IPS DF 6.9 (cell line): ENCODE data around the gene ZBTB42.

Source experiments
- DNase-seq: peaks from one replicate; pipeline ENCODE4 v3.0.0-alpha.2; 2013; ENCODE audit warnings: low read depth, low spot score
- H3K27ac ChIP-seq: one replicate; pipeline ENCODE4 v1.5.1; 2013; ENCODE audit warnings: low read length, control low read depth
- H3K27me3 ChIP-seq: 2 replicates; pipeline ENCODE4 v1.6.1; 2013; ENCODE audit warnings: mild to moderate bottlenecking, low read length; ENCODE audit not compliant: control insufficient read depth, insufficient read depth
- H3K36me3 ChIP-seq: 2 replicates; pipeline ENCODE4 v1.6.1; 2013; ENCODE audit warnings: low read length; ENCODE audit not compliant: control insufficient read depth, insufficient read depth
- H3K4me1 ChIP-seq: 2 replicates; pipeline ENCODE4 v1.6.1; 2013; ENCODE audit warnings: low read length; ENCODE audit not compliant: control insufficient read depth, insufficient read depth
- H3K4me3 ChIP-seq: 2 replicates; pipeline ENCODE4 v1.5.1; 2013; ENCODE audit warnings: mild to moderate bottlenecking, low read length
- H3K9me3 ChIP-seq: 2 replicates; pipeline ENCODE4 v1.6.1; 2013; ENCODE audit warnings: low read length, inconsistent platforms; ENCODE audit not compliant: control insufficient read depth, insufficient read depth
- WGBS: extraction: QIAGEN DNeasy Blood & Tissue Kit; methylation state at CpG from one replicate; pipeline ENCODE4 v1.1.7; 2013; ENCODE audit warnings: mixed read lengths, missing lambda C conversion rate; ENCODE audit not compliant: insufficient read length, insufficient coverage; 5-methylcytosine and 5-hydroxymethylcytosine counted together

ZBTB42 gene

DNA sequence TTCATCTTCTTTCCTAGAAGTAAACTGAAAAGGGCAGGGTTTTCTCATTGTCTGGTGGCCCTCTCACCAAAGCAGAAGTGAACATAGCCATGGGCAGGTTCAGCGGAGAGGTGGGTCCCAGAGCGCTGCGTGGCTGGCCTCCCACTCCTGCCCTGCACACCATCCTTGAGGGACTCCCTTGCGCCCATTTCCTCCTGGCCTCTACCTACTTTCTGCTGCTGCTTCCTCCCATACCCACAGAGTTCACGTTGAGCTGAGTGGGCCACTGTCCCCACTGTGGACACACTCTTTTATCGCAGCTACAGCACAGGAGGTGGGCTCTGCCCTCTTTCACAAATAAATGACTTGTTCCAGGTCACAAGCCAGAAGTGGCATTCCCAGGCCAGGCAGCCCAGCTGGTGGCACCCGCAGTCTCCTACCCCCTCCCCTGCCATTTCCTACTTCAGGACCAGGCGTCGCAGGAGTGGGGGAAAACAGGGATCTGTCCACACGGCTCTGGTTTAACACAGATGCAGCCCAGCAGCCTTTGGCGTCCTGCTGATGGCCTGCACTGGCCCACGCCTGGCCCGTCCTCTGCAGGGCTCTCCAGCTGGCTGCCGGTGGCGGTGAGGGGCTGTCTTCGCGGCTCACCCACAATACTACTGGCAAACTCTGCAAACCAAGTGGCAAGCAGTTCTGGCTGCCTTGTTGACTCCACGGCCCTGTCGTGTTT lies 43.1 kb upstream of the ZBTB42 start:
- no peak for DNase-seq
- Histone ChIP-seq H3K4me1 (peaks cover 5% of the 10 kb centered on the region; the same call in 1 of the 2 replicates), H3K4me3 (peak overlapping the region; percentile 1; the same call in 1 of the 2 replicates), H3K36me3 (peaks cover 38% of the 10 kb centered on the region), H3K27me3 (no peaks in the 10 kb centered on the region), H3K27ac (no peak overlapping the region), H3K9me3 (no peaks in the 10 kb centered on the region)
- WGBS = no CpG with 5 or more reads among the region's 19 CpGs

GRCh38 chr14:104758981-104759969 lies 41.6 kb upstream of the ZBTB42 start:
- H3K4me1 ChIP-seq = peaks cover 2% of the 10 kb centered on the region; the same call in 1 of the 2 replicates
- H3K4me3 ChIP-seq = no peak overlapping the region
- WGBS = no CpG with 5 or more reads among the region's 30 CpGs
- H3K27ac ChIP-seq = no peak overlapping the region
- H3K27me3 ChIP-seq = no peaks in the 10 kb centered on the region
- peaks cover 38% of the 10 kb centered on the region for H3K36me3 ChIP-seq
- DNase-seq = no peak
- no peaks in the 10 kb centered on the region for H3K9me3 ChIP-seq

GRCh38 chr14:104765517-104765916 lies 35.4 kb upstream of the ZBTB42 start:
- WGBS = no CpG with 5 or more reads among the region's 3 CpGs
- no peak for DNase-seq
- H3K9me3 ChIP-seq = no peaks in the 10 kb centered on the region
- H3K36me3 ChIP-seq = no peaks in the 10 kb centered on the region; the same call in 1 of the 2 replicates
- no peak overlapping the region for H3K27ac ChIP-seq
- no peak overlapping the region for H3K4me3 ChIP-seq
- no peaks in the 10 kb centered on the region for H3K27me3 ChIP-seq
- H3K4me1 ChIP-seq = peaks cover 4% of the 10 kb centered on the region

- Histone ChIP-seq H3K4me1 (peaks cover 4% of the 10 kb centered on the region), H3K27ac (no peak overlapping the region), H3K36me3 (peaks cover 3% of the 10 kb centered on the region), H3K4me3 (no peak overlapping the region), H3K9me3 (no peaks in the 10 kb centered on the region), H3K27me3 (no peaks in the 10 kb centered on the region)
- no CpG with 5 or more reads among the region's 4 CpGs for WGBS
- no peak for DNase-seq
Observed at GRCh38 chr14:104766256-104766862, 34.5 kb upstream of the ZBTB42 start.

GRCh38 chr14:104766863-104767633 lies 33.9 kb upstream of the ZBTB42 start:
- H3K36me3 ChIP-seq = peaks cover 10% of the 10 kb centered on the region
- no peak overlapping the region for H3K4me3 ChIP-seq
- peaks cover 4% of the 10 kb centered on the region for H3K4me1 ChIP-seq
- WGBS = no CpG with 5 or more reads among the region's 15 CpGs
- DNase-seq = no peak
- no peaks in the 10 kb centered on the region for H3K9me3 ChIP-seq
- no peak overlapping the region for H3K27ac ChIP-seq
- H3K27me3 ChIP-seq = no peaks in the 10 kb centered on the region

DNA sequence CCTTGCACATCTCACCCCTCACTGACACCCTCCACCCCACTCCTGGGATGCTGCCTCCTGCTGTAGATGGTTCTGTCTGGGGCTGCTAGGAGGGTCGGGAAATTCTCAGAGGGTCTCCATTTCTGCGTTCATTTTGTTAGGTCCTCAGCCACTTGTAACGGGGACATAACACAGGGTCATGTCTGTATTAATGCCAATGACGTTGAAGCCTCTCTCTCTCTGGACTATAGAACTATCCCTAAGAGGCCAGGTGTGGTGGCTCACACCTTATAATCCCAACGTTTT lies 33.3 kb upstream of the ZBTB42 start:
- H3K9me3 ChIP-seq = no peaks in the 10 kb centered on the region
- no CpG with 5 or more reads among the region's 5 CpGs for WGBS
- H3K4me1 ChIP-seq = peaks cover 4% of the 10 kb centered on the region
- H3K27ac ChIP-seq = no peak overlapping the region
- H3K27me3 ChIP-seq = no peaks in the 10 kb centered on the region
- peaks cover 15% of the 10 kb centered on the region for H3K36me3 ChIP-seq
- DNase-seq = no peak
- H3K4me3 ChIP-seq = no peak overlapping the region

DNA sequence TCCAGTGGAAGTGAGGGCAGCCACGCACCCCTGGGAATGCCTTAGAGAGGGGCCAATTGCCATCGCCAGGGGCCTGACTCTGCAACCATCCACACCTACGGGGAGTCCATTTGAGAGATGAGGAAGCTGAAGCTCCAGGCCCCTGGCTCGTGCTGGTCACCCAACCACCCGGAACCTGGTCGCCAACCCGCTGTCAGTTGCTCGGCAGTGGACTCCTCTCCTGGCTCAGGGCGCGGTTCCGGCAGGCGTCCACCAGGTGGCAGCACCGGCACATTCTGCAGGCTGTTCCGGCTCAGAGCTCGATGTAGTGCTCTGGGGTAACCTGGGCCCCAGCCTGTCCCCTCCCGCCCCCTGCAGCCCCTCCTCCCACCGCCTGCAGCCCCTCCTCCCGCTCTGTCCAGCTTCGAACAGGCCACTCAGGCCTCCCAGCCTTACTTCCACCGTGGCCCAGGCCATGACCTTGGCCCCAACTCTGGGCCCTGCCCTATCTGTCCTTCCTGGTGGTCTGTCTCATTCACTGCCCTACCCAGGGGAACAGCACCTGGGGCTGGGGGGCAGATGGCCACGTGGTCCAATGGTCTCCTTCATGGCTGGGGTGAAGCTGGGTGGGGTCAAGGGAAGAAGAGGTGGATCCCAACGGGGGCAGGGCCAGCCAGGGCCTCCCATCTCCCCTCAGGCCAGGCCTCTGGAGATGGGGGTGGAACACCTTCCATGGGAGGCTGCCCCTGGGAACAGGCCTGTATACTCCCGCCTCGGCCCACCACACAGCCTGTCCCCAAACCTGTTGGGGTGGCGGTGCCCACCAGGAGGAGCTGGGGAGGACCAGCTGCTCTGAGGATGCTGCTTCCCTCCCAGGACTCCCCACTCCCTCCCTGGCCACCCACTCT lies 32.2 kb upstream of the ZBTB42 start:
- no CpG with 5 or more reads among the region's 25 CpGs for WGBS
- H3K27ac ChIP-seq = no peak overlapping the region

GRCh38 chr14:104769324-104770071 lies 31.4 kb upstream of the ZBTB42 start:
- WGBS = no CpG with 5 or more reads among the region's 18 CpGs
- DNase-seq = no peak
- no peaks in the 10 kb centered on the region for H3K27me3 ChIP-seq
- no peak overlapping the region for H3K27ac ChIP-seq
- peaks cover 4% of the 10 kb centered on the region for H3K4me1 ChIP-seq
- H3K36me3 ChIP-seq = peaks cover 23% of the 10 kb centered on the region
- no peak overlapping the region for H3K4me3 ChIP-seq
- no peaks in the 10 kb centered on the region for H3K9me3 ChIP-seq

More for the DNA sequence above, 32.2 kb upstream of the ZBTB42 start:
- Histone ChIP-seq H3K4me1 (peaks cover 4% of the 10 kb centered on the region), H3K9me3 (no peaks in the 10 kb centered on the region), H3K4me3 (no peak overlapping the region), H3K36me3 (peaks cover 23% of the 10 kb centered on the region), H3K27me3 (no peaks in the 10 kb centered on the region)
- peak; percentile 82 for DNase-seq

- WGBS = no CpG with 5 or more reads among the region's 24 CpGs
- H3K36me3 ChIP-seq = peaks cover 23% of the 10 kb centered on the region
- no peak for DNase-seq
- no peaks in the 10 kb centered on the region for H3K9me3 ChIP-seq
- H3K27ac ChIP-seq = no peak overlapping the region
- no peak overlapping the region for H3K4me3 ChIP-seq
- no peaks in the 10 kb centered on the region for H3K27me3 ChIP-seq
- H3K4me1 ChIP-seq = peaks cover 4% of the 10 kb centered on the region
Observed at GRCh38 chr14:104770072-104770579, 30.8 kb upstream of the ZBTB42 start.
